ENCODE data around the gene TCHH. TPM values are rescaled to one million over a fixed set of nuclear protein-coding genes. Genes with fewer than 3 reads are reported as not detected.
A peak's percentile ranks its signal among the peaks of the same experiment; 100 is the strongest.
"Not testable (repeated sequence)": the region's sequence is repeated elsewhere in the genome, so short reads cannot be mapped to it uniquely, and the experiment has no call there.

Gene TCHH, protein sequence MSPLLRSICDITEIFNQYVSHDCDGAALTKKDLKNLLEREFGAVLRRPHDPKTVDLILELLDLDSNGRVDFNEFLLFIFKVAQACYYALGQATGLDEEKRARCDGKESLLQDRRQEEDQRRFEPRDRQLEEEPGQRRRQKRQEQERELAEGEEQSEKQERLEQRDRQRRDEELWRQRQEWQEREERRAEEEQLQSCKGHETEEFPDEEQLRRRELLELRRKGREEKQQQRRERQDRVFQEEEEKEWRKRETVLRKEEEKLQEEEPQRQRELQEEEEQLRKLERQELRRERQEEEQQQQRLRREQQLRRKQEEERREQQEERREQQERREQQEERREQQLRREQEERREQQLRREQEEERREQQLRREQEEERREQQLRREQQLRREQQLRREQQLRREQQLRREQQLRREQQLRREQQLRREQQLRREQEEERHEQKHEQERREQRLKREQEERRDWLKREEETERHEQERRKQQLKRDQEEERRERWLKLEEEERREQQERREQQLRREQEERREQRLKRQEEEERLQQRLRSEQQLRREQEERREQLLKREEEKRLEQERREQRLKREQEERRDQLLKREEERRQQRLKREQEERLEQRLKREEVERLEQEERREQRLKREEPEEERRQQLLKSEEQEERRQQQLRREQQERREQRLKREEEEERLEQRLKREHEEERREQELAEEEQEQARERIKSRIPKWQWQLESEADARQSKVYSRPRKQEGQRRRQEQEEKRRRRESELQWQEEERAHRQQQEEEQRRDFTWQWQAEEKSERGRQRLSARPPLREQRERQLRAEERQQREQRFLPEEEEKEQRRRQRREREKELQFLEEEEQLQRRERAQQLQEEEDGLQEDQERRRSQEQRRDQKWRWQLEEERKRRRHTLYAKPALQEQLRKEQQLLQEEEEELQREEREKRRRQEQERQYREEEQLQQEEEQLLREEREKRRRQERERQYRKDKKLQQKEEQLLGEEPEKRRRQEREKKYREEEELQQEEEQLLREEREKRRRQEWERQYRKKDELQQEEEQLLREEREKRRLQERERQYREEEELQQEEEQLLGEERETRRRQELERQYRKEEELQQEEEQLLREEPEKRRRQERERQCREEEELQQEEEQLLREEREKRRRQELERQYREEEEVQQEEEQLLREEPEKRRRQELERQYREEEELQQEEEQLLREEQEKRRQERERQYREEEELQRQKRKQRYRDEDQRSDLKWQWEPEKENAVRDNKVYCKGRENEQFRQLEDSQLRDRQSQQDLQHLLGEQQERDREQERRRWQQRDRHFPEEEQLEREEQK (N-terminal part only)
- total RNA-seq (2014; rRNA removed; shearing (Covaris generic)), result not detected in 2 replicates

GRCh38 chr1:152115344-152115743 is at the start of gene TCHH:
Gene TCHH, minus strand, starts transcription at chr1:152115444. Its CDS starts 1,364 bp downstream, at chr1:152114080.
- DNase-seq (ENCODE audit: low read depth), result no peak

- DNase-seq (ENCODE audit: low read depth), result no peak
Observed at GRCh38 chr1:152164517-152165136, 49.4 kb upstream of the TCHH start.

- DNase-seq (ENCODE audit: low read depth), result peak; percentile 90
Observed at GRCh38 chr1:152162792-152163463, 47.7 kb upstream of the TCHH start.

GRCh38 chr1:152160576-152160975 is 45.3 kb upstream of the TCHH start:
- DNase-seq (ENCODE audit: low read depth), result no peak

DNA sequence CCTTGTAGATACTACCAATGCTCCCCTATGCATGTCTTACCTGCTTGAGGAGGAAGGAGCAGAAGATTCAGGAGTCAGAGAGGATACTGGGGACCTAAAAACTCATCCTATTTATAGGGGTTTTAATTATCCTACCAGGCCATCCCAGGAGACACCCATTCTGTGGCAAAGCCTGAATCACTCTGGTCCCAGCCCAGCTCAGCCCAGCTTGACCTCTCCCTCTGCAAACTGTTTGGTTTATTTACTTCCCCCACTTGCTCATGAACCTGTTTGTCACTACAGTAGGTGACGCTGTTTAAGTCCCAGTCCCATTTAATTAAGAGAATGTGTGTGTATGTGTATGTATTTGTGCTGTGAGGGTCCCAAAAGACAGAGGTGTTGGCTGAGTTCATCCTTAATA is 43.9 kb upstream of the TCHH start, which contains the start of gene RPTN:
Gene RPTN (minus strand): TSS at position 85 of the 400 bp plus-strand sequence. CDS start 1,339 bp downstream, outside the sequence.
- DNase-seq (ENCODE audit: low read depth), result no peak

GRCh38 chr1:152153996-152154395 is 38.8 kb upstream of the TCHH start:
- no peak for DNase-seq (ENCODE audit: low read depth)

- DNase-seq (ENCODE audit: low read depth), result no peak
Observed at GRCh38 chr1:152151646-152152045, 36.4 kb upstream of the TCHH start.

DNA sequence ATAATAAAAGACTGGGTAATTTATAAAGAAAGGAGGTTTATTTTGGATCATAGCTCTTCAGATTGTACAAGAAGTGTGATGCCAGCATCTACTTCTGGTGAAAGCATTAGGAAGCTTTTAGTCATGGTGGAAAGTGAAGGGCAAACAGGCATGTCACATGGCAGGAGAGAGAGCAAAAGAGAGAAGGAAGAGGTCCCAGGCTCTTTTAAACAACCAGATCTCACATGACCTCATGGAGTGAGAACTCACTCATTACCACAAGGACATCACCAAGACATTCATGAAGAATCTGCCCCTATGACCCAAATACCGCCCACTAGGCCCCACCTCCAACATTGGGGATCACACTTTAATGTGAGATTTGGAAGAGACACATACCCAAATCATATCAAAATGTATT is 33.7 kb upstream of the TCHH start:
- peak; percentile 22 for DNase-seq (ENCODE audit: low read depth)

DNA sequence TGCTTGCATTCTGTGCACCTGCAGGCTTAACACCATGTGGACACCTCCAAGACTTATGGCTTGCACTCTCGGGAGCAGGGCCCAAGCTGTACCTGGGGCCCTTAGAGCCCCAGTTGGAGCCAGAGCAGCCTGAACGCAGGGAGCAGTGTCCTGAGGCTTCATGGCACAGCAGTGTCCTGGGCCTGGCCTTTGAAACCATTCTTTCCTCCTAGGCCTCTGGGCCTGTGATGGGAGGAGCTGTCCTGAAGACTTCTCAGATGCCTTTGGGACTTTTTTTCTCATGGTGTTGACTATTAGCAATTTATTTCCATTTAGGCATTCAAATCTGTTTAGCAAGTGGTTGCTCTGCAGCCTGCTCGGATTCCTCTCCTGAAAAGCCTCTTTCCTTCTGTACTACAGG is 32.8 kb upstream of the TCHH start:
- DNase-seq (ENCODE audit: low read depth), result no peak

GRCh38 chr1:152145769-152146168 is 30.5 kb upstream of the TCHH start:
- no peak for DNase-seq (ENCODE audit: low read depth)

- not testable (repeated sequence) for DNase-seq (ENCODE audit: low read depth)
Observed at GRCh38 chr1:152144674-152145183, 29.5 kb upstream of the TCHH start.

GRCh38 chr1:152143150-152143887 is 28.1 kb upstream of the TCHH start:
- peak; percentile 7 for DNase-seq (ENCODE audit: low read depth)

DNA sequence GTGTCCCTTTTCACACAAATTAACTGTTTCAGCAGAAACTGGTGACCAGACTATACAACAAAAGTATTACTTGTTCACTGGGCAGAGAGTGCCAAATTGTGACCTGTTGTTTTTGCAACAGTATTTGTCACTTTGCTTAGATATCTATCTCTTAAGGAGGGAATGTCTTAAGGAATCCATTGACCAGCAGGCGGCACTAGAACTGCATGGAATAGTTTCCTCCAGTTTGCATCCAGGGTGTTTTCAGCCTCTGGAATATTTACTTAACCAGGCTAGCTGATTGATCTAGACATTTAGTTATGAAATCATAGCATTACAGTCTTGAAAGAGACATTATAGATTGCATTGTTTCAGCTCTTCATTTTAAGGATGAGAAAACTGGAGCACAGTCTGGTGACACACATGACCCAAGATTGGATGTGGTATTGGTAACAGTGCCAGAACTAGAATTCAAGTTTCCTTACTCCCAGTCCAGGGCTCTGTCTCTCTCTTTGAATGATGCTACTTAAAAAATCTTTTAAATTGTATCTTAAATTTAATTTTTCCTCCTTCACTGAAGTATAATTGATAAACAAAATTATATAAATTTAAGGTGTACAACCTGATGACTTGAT is 26.8 kb upstream of the TCHH start:
- DNase-seq (ENCODE audit: low read depth), result peak; percentile 74

DNA sequence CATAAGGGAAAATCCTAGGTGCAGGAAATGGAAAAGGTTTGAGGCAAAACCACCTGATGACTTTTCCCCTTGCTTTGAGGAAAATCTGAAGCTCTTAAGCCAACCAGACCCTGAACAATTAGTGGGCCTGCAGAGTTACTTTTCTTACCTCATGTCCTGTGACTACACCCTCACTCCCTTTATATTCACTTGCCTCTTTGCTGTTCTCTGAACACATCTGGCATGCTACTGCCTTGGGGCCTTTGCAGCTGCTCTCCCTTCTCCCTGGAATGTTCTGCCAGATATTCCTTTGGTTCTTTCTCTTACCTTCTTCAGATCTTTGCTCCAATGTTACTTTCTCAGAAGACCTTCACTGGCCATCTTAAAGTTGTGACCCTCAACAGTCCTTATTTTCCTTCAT is 22.0 kb upstream of the TCHH start:
- no peak for DNase-seq (ENCODE audit: low read depth)

DNA sequence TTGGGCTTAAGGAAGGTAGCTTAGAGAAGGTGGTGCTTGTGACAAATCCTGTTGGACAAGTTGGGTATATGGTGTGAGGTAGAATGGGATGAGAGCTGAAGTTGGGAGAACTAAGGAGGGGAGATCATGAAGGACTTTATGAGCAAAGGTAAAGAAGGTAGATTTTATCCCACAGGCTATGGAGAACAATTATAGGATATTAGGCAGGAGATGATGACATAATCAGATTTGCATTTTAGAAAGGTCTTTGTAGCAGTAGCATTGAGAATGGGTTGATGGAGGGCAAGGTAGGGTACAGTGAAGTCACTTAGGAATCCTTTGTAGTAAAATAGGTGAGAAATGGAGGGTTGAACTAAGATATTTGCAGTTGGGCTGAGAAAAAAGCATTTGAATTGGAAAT is 14.9 kb upstream of the TCHH start:
- DNase-seq (ENCODE audit: low read depth), result no peak

GRCh38 chr1:152127673-152128072 is 12.4 kb upstream of the TCHH start:
- peak; percentile 23 for DNase-seq (ENCODE audit: low read depth)

- DNase-seq (ENCODE audit: low read depth), result no peak
Observed at GRCh38 chr1:152125834-152126443, 10.7 kb upstream of the TCHH start.

GRCh38 chr1:152118915-152119314 is 3.7 kb upstream of the TCHH start:
- no peak for DNase-seq (ENCODE audit: low read depth)
